Measurements from ENCODE around the gene RALGAPA2. TPM values are rescaled to one million over a fixed set of nuclear protein-coding genes. Genes with fewer than 3 reads are reported as not detected.

The RALGAPA2 gene
- total and polyA plus RNA-seq, 2 of the 13 experiments (the other 11 are each of a cell fraction or from before 2014, with no cell fraction given), result 13.8 to 17.7 TPM

DNA sequence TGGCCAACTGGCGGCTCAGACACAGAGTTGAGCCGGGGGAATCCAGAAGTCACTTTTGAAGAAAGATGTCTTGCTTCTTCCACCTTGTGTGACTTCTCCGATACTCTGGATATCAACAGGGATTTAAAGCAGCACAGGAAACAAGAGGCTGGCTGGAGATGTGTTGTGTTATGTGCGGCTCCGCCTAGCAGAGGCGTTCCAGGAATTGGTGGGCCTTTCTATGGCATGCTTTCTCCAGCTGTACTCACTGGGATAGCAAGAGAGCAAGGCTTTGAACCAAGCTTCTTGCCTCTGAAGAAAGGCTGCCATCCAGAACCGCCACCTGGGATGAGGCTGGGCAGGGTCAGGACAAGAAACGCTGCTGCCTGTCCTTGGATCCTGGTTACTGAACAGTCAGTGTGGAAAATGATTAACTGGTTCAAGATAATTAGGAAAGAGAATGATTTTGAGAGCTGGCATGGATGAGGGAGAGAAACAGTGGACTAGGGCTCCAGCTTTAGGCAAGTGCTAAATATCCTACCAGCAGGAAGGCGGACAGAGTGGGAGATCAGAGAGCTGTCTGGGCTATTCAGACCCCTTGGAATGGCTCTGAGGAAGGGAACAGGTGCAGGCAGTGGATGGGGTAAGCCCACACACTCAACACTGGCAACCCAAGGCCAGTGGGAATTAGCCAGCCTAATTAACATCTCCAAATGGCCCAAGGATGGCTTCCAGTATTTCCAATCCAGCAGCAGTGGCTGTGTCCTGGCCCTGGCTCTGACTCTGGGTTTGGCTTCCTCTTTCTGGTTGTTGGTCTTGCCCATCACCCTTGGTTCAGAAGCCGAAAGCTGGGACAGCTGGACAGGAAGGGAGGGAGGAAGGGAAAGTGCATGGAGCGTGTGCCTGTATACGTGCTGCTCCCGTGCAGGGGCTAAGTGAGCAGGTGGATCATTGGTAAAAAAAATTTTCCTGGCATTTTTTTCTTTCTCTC, 312.6 kb downstream of the RALGAPA2 start (continued):
- TF ChIP-seq, protein P1, sequence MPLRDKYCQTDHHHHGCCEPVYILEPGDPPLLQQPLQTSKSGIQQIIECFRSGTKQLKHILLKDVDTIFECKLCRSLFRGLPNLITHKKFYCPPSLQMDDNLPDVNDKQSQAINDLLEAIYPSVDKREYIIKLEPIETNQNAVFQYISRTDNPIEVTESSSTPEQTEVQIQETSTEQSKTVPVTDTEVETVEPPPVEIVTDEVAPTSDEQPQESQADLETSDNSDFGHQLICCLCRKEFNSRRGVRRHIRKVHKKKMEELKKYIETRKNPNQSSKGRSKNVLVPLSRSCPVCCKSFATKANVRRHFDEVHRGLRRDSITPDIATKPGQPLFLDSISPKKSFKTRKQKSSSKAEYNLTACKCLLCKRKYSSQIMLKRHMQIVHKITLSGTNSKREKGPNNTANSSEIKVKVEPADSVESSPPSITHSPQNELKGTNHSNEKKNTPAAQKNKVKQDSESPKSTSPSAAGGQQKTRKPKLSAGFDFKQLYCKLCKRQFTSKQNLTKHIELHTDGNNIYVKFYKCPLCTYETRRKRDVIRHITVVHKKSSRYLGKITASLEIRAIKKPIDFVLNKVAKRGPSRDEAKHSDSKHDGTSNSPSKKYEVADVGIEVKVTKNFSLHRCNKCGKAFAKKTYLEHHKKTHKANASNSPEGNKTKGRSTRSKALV (CRISPR knock-in tag; IDR thresholded peaks at IDR 0.05), result no peak
- TF ChIP-seq, protein P2, sequence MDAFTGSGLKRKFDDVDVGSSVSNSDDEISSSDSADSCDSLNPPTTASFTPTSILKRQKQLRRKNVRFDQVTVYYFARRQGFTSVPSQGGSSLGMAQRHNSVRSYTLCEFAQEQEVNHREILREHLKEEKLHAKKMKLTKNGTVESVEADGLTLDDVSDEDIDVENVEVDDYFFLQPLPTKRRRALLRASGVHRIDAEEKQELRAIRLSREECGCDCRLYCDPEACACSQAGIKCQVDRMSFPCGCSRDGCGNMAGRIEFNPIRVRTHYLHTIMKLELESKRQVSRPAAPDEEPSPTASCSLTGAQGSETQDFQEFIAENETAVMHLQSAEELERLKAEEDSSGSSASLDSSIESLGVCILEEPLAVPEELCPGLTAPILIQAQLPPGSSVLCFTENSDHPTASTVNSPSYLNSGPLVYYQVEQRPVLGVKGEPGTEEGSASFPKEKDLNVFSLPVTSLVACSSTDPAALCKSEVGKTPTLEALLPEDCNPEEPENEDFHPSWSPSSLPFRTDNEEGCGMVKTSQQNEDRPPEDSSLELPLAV (CRISPR knock-in tag; conservative IDR thresholded peaks at IDR 0.05; ENCODE audit: low read depth), result no peak
- TF ChIP-seq TBX2 (CRISPR knock-in tag; IDR thresholded peaks at IDR 0.05; ENCODE audit: borderline replicate concordance) (peak; percentile 41; the same call in 1 of the 2 replicates), ONECUT2 (CRISPR knock-in tag; IDR thresholded peaks at IDR 0.05) (no peak), ZNF451 (CRISPR knock-in tag; IDR thresholded peaks at IDR 0.05) (no peak), FOXA1 (IDR thresholded peaks at IDR 0.05) (no peak), FOXA1 (CRISPR knock-in tag; IDR thresholded peaks at IDR 0.05) (no peak), KDM5B (CRISPR knock-in tag; IDR thresholded peaks at IDR 0.05; ENCODE audit: borderline replicate concordance) (no peak), HMG20A (CRISPR knock-in tag; IDR thresholded peaks at IDR 0.05; ENCODE audit: borderline replicate concordance) (no peak), SRSF4 (IDR thresholded peaks at IDR 0.05; ENCODE audit: low read depth, low read length, poor library complexity, severe bottlenecking) (no peak), ERF (CRISPR knock-in tag; IDR thresholded peaks at IDR 0.05) (no peak), ZNF782 (CRISPR knock-in tag; IDR thresholded peaks at IDR 0.05; ENCODE audit: borderline replicate concordance) (no peak), FLYWCH1 (CRISPR knock-in tag; IDR thresholded peaks at IDR 0.05) (no peak)
- TF ChIP-seq, protein P3, sequence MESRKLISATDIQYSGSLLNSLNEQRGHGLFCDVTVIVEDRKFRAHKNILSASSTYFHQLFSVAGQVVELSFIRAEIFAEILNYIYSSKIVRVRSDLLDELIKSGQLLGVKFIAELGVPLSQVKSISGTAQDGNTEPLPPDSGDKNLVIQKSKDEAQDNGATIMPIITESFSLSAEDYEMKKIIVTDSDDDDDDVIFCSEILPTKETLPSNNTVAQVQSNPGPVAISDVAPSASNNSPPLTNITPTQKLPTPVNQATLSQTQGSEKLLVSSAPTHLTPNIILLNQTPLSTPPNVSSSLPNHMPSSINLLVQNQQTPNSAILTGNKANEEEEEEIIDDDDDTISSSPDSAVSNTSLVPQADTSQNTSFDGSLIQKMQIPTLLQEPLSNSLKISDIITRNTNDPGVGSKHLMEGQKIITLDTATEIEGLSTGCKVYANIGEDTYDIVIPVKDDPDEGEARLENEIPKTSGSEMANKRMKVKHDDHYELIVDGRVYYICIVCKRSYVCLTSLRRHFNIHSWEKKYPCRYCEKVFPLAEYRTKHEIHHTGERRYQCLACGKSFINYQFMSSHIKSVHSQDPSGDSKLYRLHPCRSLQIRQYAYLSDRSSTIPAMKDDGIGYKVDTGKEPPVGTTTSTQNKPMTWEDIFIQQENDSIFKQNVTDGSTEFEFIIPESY (CRISPR knock-in tag; IDR thresholded peaks at IDR 0.05), result peak; percentile 83
- TF ChIP-seq, protein P4, sequence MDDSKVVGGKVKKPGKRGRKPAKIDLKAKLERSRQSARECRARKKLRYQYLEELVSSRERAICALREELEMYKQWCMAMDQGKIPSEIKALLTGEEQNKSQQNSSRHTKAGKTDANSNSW (CRISPR knock-in tag; IDR thresholded peaks at IDR 0.05; ENCODE audit: borderline replicate concordance), result no peak
- TF ChIP-seq, protein P5, sequence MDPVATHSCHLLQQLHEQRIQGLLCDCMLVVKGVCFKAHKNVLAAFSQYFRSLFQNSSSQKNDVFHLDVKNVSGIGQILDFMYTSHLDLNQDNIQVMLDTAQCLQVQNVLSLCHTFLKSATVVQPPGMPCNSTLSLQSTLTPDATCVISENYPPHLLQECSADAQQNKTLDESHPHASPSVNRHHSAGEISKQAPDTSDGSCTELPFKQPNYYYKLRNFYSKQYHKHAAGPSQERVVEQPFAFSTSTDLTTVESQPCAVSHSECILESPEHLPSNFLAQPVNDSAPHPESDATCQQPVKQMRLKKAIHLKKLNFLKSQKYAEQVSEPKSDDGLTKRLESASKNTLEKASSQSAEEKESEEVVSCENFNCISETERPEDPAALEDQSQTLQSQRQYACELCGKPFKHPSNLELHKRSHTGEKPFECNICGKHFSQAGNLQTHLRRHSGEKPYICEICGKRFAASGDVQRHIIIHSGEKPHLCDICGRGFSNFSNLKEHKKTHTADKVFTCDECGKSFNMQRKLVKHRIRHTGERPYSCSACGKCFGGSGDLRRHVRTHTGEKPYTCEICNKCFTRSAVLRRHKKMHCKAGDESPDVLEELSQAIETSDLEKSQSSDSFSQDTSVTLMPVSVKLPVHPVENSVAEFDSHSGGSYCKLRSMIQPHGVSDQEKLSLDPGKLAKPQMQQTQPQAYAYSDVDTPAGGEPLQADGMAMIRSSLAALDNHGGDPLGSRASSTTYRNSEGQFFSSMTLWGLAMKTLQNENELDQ (CRISPR knock-in tag; IDR thresholded peaks at IDR 0.05; ENCODE audit: borderline replicate concordance), result no peak
- TF ChIP-seq, protein P6, sequence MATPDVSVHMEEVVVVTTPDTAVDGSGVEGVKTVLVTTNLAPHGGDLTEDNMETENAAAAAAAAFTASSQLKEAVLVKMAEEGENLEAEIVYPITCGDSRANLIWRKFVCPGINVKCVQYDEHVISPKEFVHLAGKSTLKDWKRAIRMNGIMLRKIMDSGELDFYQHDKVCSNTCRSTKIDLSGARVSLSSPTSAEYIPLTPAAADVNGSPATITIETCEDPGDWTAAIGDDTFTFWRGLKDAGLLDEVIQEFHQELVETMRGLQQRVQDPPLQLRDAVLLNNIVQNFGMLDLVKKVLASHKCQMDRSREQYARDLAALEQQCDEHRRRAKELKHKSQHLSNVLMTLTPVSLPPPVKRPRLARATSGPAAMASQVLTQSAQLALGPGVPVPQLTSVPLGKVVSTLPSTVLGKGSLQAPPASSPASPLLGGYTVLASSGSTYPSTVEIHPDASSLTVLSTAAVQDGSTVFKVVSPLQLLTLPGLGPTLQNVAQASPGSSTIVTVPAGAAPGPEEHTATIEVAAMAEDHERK (CRISPR knock-in tag; IDR thresholded peaks at IDR 0.05; ENCODE audit: low read depth), result no peak

Data from HepG2 (cell line).